Keratinocyte (primary cell): ENCODE results near the gene CHRDL2. TPM values are rescaled to one million over a fixed set of nuclear protein-coding genes. Genes with fewer than 3 reads are reported as not detected.

Experiments used
- DNase-seq: peaks from one replicate; pipeline ENCODE4 v3.0.0-alpha.2; 2011; ENCODE audit warnings: low read depth, missing footprints, low spot score
- FAIRE-seq: peaks from 2 replicates; lab custom pipeline; 2011; peaks lifted over from hg19 to GRCh38; lab: Jason Lieb, UNC
- H2AFZ ChIP-seq: 2 replicates; pipeline ENCODE4 v1.6.0; 2012; ENCODE audit warnings: low read length, control low read depth, inconsistent platforms; ENCODE audit not compliant: control insufficient read depth
- H3K27ac ChIP-seq: 2 replicates; pipeline ENCODE4 v1.5.1; 2011; ENCODE audit warnings: low read length; ENCODE audit not compliant: control insufficient read depth, insufficient read depth
- H3K27me3 ChIP-seq: 3 replicates; pipeline ENCODE4 v1.6.0; 2011; ENCODE audit warnings: low read length; ENCODE audit not compliant: control insufficient read depth, insufficient read depth; ENCODE audit errors: extremely low read depth
- H3K36me3 ChIP-seq, 2 experiments: 2 replicates in 1 of 2; 3 replicates in 1 of 2; pipeline ENCODE4 v1.5.1; 2011; ENCODE audit warnings: low read length in 2 of 2, mild to moderate bottlenecking in 1 of 2; ENCODE audit not compliant: control insufficient read depth in 2 of 2, insufficient read depth in 2 of 2; ENCODE audit errors: extremely low read depth in 1 of 2
- H3K4me1 ChIP-seq: 3 replicates; pipeline ENCODE4 v1.5.1; 2011; ENCODE audit warnings: low read length; ENCODE audit not compliant: control insufficient read depth, insufficient read depth; ENCODE audit errors: extremely low read depth
- H3K4me2 ChIP-seq: 3 replicates; pipeline ENCODE4 v1.6.0; 2011; ENCODE audit warnings: low read depth, low read length; ENCODE audit not compliant: control insufficient read depth, insufficient read depth; ENCODE audit errors: extremely low read depth
- H3K4me3 ChIP-seq, 3 experiments: fragments of 200-600 bp in 1 of 3; sonication (generic) in 1 of 3; 2 replicates in 2 of 3; 3 replicates in 1 of 3; pipeline ENCODE4 v1.5.1; 2011 to 2016; ENCODE audit warnings: low read length in 3 of 3, mild to moderate bottlenecking in 3 of 3, control low read depth in 2 of 3, inconsistent platforms in 1 of 3, low read depth in 1 of 3, mixed read lengths in 1 of 3, mixed run types in 1 of 3, moderate library complexity in 1 of 3; ENCODE audit not compliant: control insufficient read depth in 2 of 3, insufficient read depth in 2 of 3; ENCODE audit errors: extremely low read depth in 1 of 3
- H3K79me2 ChIP-seq: 2 replicates; pipeline ENCODE4 v1.6.0; 2012; ENCODE audit warnings: low read length; ENCODE audit not compliant: control insufficient read depth, insufficient read depth
- H3K9ac ChIP-seq: 3 replicates; pipeline ENCODE4 v1.6.0; 2011; ENCODE audit warnings: low read length; ENCODE audit not compliant: control insufficient read depth, insufficient read depth; ENCODE audit errors: extremely low read depth
- H3K9me1 ChIP-seq: 3 replicates; pipeline ENCODE4 v1.6.0; 2011; ENCODE audit warnings: low read length; ENCODE audit not compliant: control insufficient read depth, insufficient read depth; ENCODE audit errors: extremely low read depth
- H3K9me3 ChIP-seq: 2 replicates; pipeline ENCODE4 v1.5.1; 2012; ENCODE audit warnings: low read depth, low read length; ENCODE audit not compliant: control insufficient read depth
- H4K20me1 ChIP-seq: 3 replicates; pipeline ENCODE4 v1.6.0; 2011; ENCODE audit warnings: low read length; ENCODE audit not compliant: control insufficient read depth, insufficient read depth; ENCODE audit errors: extremely low read depth
- EZH2 ChIP-seq: IDR thresholded peaks from one replicate; pipeline ENCODE4 v1.6.1; 2012; ENCODE audit warnings: inconsistent platforms, mild to moderate bottlenecking, low read length, moderate library complexity
- dilution Hi-C: fragments of 300-500 bp; cut with MboI; formaldehyde crosslinking; loops from one replicate; pipeline ENCODE4 v1.7.0; 2020; ENCODE audit warnings: low sequenced_read_pairs; ENCODE audit not compliant: extremely low pct_ligation_motif_present
- polyA plus RNA-seq, 5 experiments: library from polyadenylated mRNA; depleted of rRNA in 3 of 5; stranded (reverse) in 3 of 5; stranded (forward) in 1 of 5; unstranded in 1 of 5; fragments of >200 nt; gene quantifications; 1 replicate in 1 of 5; 2 replicates in 3 of 5; 3 replicates in 1 of 5; pipeline versions ENCODE4 v1.2.1 to v1.2.3, GENCODE V29; 2011 to 2012; ENCODE audit warnings: missing spikeins in 2 of 5, low read depth in 1 of 5, low replicate concordance in 1 of 5
- TF ChIP-seq, protein P1 (sequence below), 3 experiments: IDR thresholded peaks in 1 of 3; conservative IDR thresholded peaks in 1 of 3; optimal IDR thresholded peaks in 1 of 3; 2 replicates in 2 of 3; 3 replicates in 1 of 3; pipeline versions ENCODE3 to v1.5.1; 2011; ENCODE audit warnings: low read length in 3 of 3, mild to moderate bottlenecking in 3 of 3, moderate library complexity in 2 of 3, control low read depth in 1 of 3, inconsistent platforms in 1 of 3; ENCODE audit not compliant: insufficient read depth in 2 of 3; ENCODE audit errors: extremely low read depth in 1 of 3

The CHRDL2 gene
- polyA plus RNA-seq, 1 donor (not counting 4 experiments of a cell fraction or from before 2014, with no cell fraction given) = not detected

DNA sequence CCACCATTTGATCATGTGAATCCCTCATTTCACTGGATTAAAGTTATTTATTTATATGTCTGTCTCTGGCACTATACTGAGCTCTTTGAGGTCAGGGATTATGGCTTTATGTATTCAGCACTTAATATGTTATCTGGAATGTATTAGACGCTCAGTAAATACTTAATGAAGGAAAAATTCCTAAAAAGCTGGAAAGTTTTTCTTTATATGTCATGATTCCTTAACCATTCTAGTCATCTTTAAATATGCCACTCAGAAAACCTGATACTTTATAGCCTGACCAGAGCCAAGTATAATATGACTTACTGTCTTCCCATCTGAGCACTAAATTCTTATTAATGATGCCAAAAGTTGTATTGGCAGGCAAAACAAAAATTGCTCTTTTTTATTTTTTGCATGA, 44.5 kb upstream of the CHRDL2 start:
- H3K27ac ChIP-seq = no peak overlapping the region
- H2AFZ ChIP-seq = no peak overlapping the region
- peaks cover 3% of the 10 kb centered on the region for H4K20me1 ChIP-seq
- H3K4me2 ChIP-seq = no peak overlapping the region
- no peaks in the 10 kb centered on the region for H3K9me3 ChIP-seq
- DNase-seq (no peak), FAIRE-seq (no peak)
- no peaks in the 10 kb centered on the region for H3K36me3 ChIP-seq
- H3K27me3 ChIP-seq = no peaks in the 10 kb centered on the region
- peaks cover 79% of the 10 kb centered on the region for H3K79me2 ChIP-seq
- H3K4me3 ChIP-seq = no peak overlapping the region
- no peak overlapping the region for H3K9ac ChIP-seq
- dilution Hi-C loops = no loop called here
- no peak for TF ChIP-seq EZH2
- TF ChIP-seq, protein P1, sequence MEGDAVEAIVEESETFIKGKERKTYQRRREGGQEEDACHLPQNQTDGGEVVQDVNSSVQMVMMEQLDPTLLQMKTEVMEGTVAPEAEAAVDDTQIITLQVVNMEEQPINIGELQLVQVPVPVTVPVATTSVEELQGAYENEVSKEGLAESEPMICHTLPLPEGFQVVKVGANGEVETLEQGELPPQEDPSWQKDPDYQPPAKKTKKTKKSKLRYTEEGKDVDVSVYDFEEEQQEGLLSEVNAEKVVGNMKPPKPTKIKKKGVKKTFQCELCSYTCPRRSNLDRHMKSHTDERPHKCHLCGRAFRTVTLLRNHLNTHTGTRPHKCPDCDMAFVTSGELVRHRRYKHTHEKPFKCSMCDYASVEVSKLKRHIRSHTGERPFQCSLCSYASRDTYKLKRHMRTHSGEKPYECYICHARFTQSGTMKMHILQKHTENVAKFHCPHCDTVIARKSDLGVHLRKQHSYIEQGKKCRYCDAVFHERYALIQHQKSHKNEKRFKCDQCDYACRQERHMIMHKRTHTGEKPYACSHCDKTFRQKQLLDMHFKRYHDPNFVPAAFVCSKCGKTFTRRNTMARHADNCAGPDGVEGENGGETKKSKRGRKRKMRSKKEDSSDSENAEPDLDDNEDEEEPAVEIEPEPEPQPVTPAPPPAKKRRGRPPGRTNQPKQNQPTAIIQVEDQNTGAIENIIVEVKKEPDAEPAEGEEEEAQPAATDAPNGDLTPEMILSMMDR (optimal IDR thresholded peaks at IDR 0.05 in 1 of 3, IDR thresholded peaks at IDR 0.05 in 1 of 3, conservative IDR thresholded peaks at IDR 0.05 in 1 of 3; ENCODE audit: extremely low read depth in 1 of 3, insufficient read depth in 2 of 3, low read length in 3 of 3) = no peak
- H3K9me1 ChIP-seq = no peaks in the 10 kb centered on the region
- no peaks in the 10 kb centered on the region for H3K4me1 ChIP-seq

DNA sequence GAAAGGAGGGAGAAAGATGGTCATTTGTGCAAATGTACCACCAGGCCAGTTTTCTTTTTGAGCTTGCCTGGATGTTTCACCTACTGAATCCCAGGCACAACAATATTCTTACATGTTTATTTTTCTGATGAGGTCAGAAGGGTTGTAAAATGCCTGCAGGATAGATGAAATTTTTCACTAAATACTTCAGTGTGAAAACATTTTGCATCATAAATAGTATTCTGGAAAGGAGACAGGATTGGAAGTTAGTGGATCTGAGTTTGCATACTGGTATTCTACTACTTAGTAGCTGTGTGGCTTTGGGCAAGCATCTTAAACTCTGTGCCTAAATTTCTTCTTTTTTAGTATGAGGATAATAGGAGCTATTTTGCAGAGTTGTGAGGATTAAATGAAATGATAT, 42.2 kb upstream of the CHRDL2 start:
- DNase-seq (no peak), FAIRE-seq (no peak)
- TF ChIP-seq, protein P1 (optimal IDR thresholded peaks at IDR 0.05 in 1 of 3, IDR thresholded peaks at IDR 0.05 in 1 of 3, conservative IDR thresholded peaks at IDR 0.05 in 1 of 3; ENCODE audit: extremely low read depth in 1 of 3, insufficient read depth in 2 of 3, low read length in 3 of 3) = no peak
- no peak for TF ChIP-seq EZH2
- H3K4me2 ChIP-seq = no peak overlapping the region
- dilution Hi-C loops = no loop called here
- no peaks in the 10 kb centered on the region for H3K36me3 ChIP-seq
- H3K4me1 ChIP-seq = peaks cover 7% of the 10 kb centered on the region
- no peak overlapping the region for H3K9ac ChIP-seq
- H3K9me1 ChIP-seq = no peaks in the 10 kb centered on the region
- H4K20me1 ChIP-seq = peaks cover 3% of the 10 kb centered on the region
- no peaks in the 10 kb centered on the region for H3K9me3 ChIP-seq
- H3K79me2 ChIP-seq = peaks cover 80% of the 10 kb centered on the region
- H3K27ac ChIP-seq = no peak overlapping the region
- no peak overlapping the region for H2AFZ ChIP-seq
- H3K4me3 ChIP-seq = no peak overlapping the region
- no peaks in the 10 kb centered on the region for H3K27me3 ChIP-seq
